Transverse colon (tissue), 4 donors: Measurements from ENCODE around the gene FGF6. TPM values are rescaled to one million over a fixed set of nuclear protein-coding genes. Genes with fewer than 3 reads are reported as not detected.

ENCODE experiments used
- DNase-seq: peaks from one replicate; pipeline ENCODE4 v3.0.0-alpha.2; 2019
- H3K27ac ChIP-seq, 4 donors: fragments of 200-600 bp; sonication (generic); 2 replicates each; pipeline ENCODE4 v1.5.1; 2016 to 2018; ENCODE audit warnings: inconsistent platforms in 4 of 4
- H3K27me3 ChIP-seq: fragments of 200-600 bp; sonication (generic); 2 replicates; pipeline ENCODE4 v1.5.1; 2017; ENCODE audit warnings: inconsistent platforms
- H3K36me3 ChIP-seq, 4 donors: fragments of 200-600 bp; sonication (generic); 2 replicates each; pipeline ENCODE4 v1.5.1; 2017 to 2019; ENCODE audit warnings: inconsistent platforms in 4 of 4
- H3K4me1 ChIP-seq, 4 donors: fragments of 200-600 bp; sonication (generic); 2 replicates each; pipeline ENCODE4 v1.5.1; 2017 to 2020; ENCODE audit warnings: inconsistent platforms in 4 of 4
- H3K4me3 ChIP-seq, 4 donors: fragments of 200-600 bp; sonication (generic); 1 replicate in 1 of 4; 2 replicates in 3 of 4; pipeline versions ENCODE4 v1.5.1 to v1.6.1; 2017 to 2019; ENCODE audit warnings: inconsistent platforms in 4 of 4
- H3K9me3 ChIP-seq, 2 donors: fragments of 200-600 bp; sonication (generic); 2 replicates each; pipeline ENCODE4 v1.5.1; 2017 to 2019; ENCODE audit warnings: inconsistent platforms in 2 of 2
- EP300 ChIP-seq: sonication (generic); formaldehyde crosslinking; IDR thresholded peaks from one replicate; pipeline ENCODE4 v1.6.1; 2017; ENCODE audit warnings: antibody characterized with exemption, low read depth
- POLR2A ChIP-seq: fragments of 450-650 bp; IDR thresholded peaks from one replicate; pipeline ENCODE4 v1.6.1; 2016; ENCODE audit warnings: antibody characterized with exemption, mild to moderate bottlenecking, moderate library complexity
- POLR2AphosphoS5 ChIP-seq, 3 donors: sonication (generic); formaldehyde crosslinking; IDR thresholded peaks; one replicate each; pipeline ENCODE4 v1.6.1; 2016; ENCODE audit warnings: antibody characterized with exemption in 3 of 3
- WGBS, 2 donors: methylation state at CpG; one replicate each; pipeline ENCODE4 v1.1.5; 2018; ENCODE audit warnings: low coverage in 1 of 2; 5-methylcytosine and 5-hydroxymethylcytosine counted together
- in situ Hi-C, 4 donors: fragments of 200-750 bp; cut with MboI; loops; one replicate each; pipeline versions ENCODE4 v1.15.0 to v1.15.1; 2017; ENCODE audit warnings: low sequenced_read_pairs in 3 of 4, low pct_ligation_motif_present in 1 of 4, low pct_unique_long_range_greater_than_20kb in 1 of 4
- intact Hi-C: fragments of 100-400 bp; cut with DNase I; formaldehyde crosslinking; loops from one replicate; pipeline ENCODE4 v1.15.1; 2023; ENCODE audit warnings: low total_unique reads
- total RNA-seq, 4 donors: library from RNA; depleted of rRNA; stranded (reverse); fragments of >200 nt; gene quantifications; one replicate each; pipeline ENCODE4 v1.1.0, GENCODE V29; 2016
- TF ChIP-seq, protein P1 (sequence below), 5 experiments: fragments of 200-600 bp in 3 of 5; fragments of 450-650 bp in 2 of 5; sonication (generic) in 3 of 5; IDR thresholded peaks; 1 replicate in 2 of 5; 2 replicates in 3 of 5; pipeline ENCODE4 v1.5.1; 2016 to 2017; ENCODE audit warnings: antibody characterized with exemption in 5 of 5, inconsistent platforms in 3 of 5, mild to moderate bottlenecking in 2 of 5, moderate library complexity in 1 of 5

FGF6 gene
- total RNA-seq, 4 donors from 2014 or later, result not detected

DNA sequence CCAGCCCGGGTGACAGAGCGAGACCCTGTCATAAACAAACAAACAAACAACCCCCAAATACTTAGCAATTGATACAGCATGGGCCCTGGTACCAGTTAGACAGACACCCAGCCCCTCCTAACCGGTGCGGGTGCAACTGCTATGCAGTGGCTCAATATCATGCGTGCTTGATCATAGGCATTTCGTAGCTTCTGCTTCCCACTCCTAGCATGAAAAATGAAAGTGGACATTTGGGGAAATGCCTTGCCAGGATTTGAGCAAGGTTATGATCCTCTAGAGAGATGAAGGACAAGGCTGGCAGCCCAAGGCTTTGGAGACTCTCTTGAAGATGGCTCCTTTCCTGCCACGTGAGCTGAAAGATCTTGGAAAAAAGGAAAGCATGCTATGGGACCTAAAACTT is 13.7 kb downstream of the FGF6 start:
- 81% methylated on average over 7 of the region's 7 CpGs; no CpG with 5 or more reads in 1 of the 2 donors for WGBS, 2 donors
- no peak for DNase-seq
- intact Hi-C loops, result no loop called here
- H3K27me3 ChIP-seq, result no peaks in the 10 kb centered on the region
- no peak overlapping the region for H3K27ac ChIP-seq
- in situ Hi-C loops, result no loop called here
- H3K9me3 ChIP-seq, result no peaks in the 10 kb centered on the region
- no peak overlapping the region for H3K4me3 ChIP-seq
- H3K36me3 ChIP-seq, result no peaks in the 10 kb centered on the region
- TF ChIP-seq POLR2A, result no peak
- TF ChIP-seq, protein P1, sequence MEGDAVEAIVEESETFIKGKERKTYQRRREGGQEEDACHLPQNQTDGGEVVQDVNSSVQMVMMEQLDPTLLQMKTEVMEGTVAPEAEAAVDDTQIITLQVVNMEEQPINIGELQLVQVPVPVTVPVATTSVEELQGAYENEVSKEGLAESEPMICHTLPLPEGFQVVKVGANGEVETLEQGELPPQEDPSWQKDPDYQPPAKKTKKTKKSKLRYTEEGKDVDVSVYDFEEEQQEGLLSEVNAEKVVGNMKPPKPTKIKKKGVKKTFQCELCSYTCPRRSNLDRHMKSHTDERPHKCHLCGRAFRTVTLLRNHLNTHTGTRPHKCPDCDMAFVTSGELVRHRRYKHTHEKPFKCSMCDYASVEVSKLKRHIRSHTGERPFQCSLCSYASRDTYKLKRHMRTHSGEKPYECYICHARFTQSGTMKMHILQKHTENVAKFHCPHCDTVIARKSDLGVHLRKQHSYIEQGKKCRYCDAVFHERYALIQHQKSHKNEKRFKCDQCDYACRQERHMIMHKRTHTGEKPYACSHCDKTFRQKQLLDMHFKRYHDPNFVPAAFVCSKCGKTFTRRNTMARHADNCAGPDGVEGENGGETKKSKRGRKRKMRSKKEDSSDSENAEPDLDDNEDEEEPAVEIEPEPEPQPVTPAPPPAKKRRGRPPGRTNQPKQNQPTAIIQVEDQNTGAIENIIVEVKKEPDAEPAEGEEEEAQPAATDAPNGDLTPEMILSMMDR (IDR thresholded peaks at IDR 0.05), result no peak
- no peak for TF ChIP-seq EP300
- TF ChIP-seq POLR2AphosphoS5 (IDR thresholded peaks at IDR 0.05), result no peak
- H3K4me1 ChIP-seq, result no peaks in the 10 kb centered on the region

- no peak for DNase-seq
- intact Hi-C loops (no loop called here), in situ Hi-C loops (no loop called here)
- 88 to 97% methylated on average over 4 of the region's 4 CpGs for WGBS, 2 donors
- Histone ChIP-seq H3K27ac (no peak overlapping the region), H3K9me3 (no peaks in the 10 kb centered on the region), H3K4me1 (no peaks in the 10 kb centered on the region), H3K4me3 (no peak overlapping the region), H3K27me3 (no peaks in the 10 kb centered on the region), H3K36me3 (no peaks in the 10 kb centered on the region)
- TF ChIP-seq, protein P1 (IDR thresholded peaks at IDR 0.05), result no peak
- TF ChIP-seq EP300, result no peak
- TF ChIP-seq POLR2A, result no peak
- no peak for TF ChIP-seq POLR2AphosphoS5 (IDR thresholded peaks at IDR 0.05)
Observed at GRCh38 chr12:4431436-4431835, 14.2 kb downstream of the FGF6 start.

DNA sequence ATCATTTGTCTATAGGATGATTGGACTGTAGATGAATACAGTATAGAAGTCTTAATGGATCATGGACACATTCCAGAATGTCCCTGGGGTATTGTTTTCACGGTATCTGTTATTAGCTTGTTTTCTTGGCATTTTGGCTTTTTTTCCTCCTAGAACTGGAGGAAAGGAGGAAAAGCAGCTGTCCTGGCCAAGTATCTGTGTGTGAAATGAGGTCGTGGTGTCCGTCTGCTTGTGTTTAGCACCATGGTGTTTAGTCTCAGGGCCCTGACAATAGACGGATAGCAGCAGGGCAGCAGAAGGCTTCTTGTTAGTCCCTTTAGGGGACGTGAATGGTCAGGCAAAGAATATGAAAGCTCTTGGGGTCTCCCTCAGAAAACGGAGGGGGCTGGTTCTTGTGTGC is 21.2 kb downstream of the FGF6 start:
- whole genome bisulfite sequencing, 2 donors, result 32 to 53% methylated on average over 3 to 6 of the region's 6 CpGs
- no peaks in the 10 kb centered on the region for H3K36me3 ChIP-seq
- in situ Hi-C loops, result no loop called here
- no peak for DNase-seq
- H3K27me3 ChIP-seq, result no peaks in the 10 kb centered on the region
- no peak overlapping the region for H3K4me3 ChIP-seq
- H3K4me1 ChIP-seq, result no peaks in the 10 kb centered on the region
- intact Hi-C loops, result no loop called here
- no peak for TF ChIP-seq POLR2AphosphoS5 (IDR thresholded peaks at IDR 0.05)
- no peak for TF ChIP-seq EP300
- TF ChIP-seq, protein P1 (IDR thresholded peaks at IDR 0.05), result no peak
- TF ChIP-seq POLR2A, result no peak
- no peaks in the 10 kb centered on the region for H3K9me3 ChIP-seq
- H3K27ac ChIP-seq, result no peak overlapping the region

DNA sequence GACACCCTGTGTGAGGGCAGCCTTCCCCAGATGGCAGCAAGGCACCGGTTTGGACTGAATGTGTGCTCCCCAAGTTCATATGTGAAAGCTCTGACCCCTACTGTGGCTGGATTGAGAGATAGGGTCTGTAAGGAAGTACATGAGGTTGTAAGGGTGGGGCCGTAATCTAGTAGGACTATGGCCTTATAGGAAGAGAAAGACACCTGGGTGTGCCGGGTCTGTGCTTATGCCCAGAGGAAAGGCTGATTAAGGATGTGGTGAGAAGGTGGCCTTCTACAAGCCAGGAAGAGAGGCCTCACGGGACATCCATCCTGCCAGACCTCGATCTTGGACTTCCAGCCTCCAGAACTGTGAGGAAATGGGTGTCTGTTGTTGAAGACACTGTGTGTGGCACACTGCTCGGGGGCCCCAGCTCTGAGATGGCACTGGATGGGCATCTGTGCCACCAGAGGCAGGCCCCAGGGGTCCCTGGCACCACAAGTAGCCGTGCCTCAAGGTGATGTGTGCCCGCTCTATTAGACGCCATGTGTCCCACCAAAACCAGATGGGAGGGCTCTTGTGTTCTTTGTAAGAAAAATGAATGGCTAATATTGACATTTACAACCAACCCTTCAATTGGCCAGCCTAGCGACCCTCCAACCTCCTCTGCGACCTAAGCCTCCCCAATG is 22.0 kb downstream of the FGF6 start:
- intact Hi-C loops (no loop called here), in situ Hi-C loops (no loop called here)
- no peaks in the 10 kb centered on the region for H3K9me3 ChIP-seq
- 72 to 78% methylated on average over 4 to 11 of the region's 11 CpGs for WGBS, 2 donors
- no peaks in the 10 kb centered on the region for H3K27me3 ChIP-seq
- no peak for DNase-seq
- H3K4me1 ChIP-seq, result no peaks in the 10 kb centered on the region
- H3K4me3 ChIP-seq, result no peak overlapping the region
- TF ChIP-seq POLR2A (no peak), EP300 (no peak), POLR2AphosphoS5 (IDR thresholded peaks at IDR 0.05) (no peak)
- TF ChIP-seq, protein P1 (IDR thresholded peaks at IDR 0.05), result no peak
- no peaks in the 10 kb centered on the region for H3K36me3 ChIP-seq
- H3K27ac ChIP-seq, result no peak overlapping the region
